GM18861 (cell line): ENCODE measurements around the gene NOP56.

ENCODE experiments used
- ATAC-seq: cut with Tn5 transposase; IDR thresholded peaks from one replicate; pipeline ENCODE4 v1.9.1; 2021; ENCODE audit not compliant: unreplicated experiment

NOP56 gene

DNA sequence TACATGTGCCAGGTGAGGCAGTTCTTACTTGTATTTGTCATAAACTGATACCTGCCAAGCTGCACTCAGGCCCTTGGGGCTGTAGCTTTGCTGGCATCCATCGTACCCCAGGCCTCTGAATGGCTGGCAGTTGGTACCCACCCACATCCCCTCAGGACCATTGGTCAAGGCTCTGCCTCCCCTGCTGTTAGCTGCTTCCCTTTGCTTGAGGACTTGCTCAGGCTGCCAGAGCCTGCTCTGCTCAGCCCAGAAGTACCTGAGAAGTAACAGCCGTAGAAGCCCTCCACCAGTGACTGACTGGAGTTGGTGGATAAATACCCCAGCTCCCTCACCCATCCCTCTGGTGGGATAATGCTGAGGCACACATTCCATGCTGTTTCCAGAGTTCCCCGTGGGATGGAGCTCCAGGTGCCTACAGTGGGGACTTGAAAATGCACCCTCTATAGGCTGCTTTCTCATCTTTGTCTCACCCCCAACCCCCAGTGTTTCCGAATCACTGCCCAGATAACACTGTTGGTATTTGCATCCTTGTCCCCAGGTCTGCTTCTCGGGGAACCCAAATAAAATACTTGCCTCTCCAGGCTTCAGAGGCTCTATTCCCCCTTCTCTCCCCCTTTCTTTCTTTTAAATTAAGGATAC, 47.5 kb downstream of the NOP56 start:
- no peak for ATAC-seq

DNA sequence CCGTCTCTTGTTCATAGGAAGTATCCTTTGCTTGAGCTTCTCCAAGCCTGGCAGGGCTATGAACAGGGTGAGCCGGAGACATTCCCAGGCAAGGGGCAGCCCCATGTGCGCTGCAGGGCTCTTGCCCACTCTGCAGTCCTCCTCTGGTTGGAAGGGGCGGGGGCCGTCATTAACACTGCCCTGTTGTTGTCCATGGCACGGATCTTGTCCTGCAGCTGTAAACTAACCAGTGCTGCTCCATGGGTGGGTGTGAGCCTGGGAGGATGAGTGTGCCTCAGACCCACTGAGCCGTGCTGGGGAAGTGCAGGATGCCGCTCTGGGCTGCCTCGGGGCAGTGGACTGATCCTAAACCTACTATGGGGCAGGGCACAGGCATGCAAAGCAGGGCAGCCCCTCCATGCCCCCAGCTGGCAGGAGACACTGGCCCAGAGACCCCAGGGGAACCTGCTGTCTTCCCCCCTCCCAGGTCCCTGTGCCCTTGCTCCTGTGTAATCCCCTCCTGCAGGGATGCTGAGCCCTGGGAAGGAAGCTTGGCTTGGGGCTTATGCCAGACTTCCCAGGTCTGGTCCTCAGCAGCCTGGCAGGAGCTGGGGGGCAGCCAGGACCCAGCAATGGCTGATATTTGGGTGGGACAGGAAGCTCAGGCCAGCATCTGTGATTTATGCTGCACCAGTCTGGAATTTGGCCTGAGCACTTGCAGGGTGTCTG, 48.6 kb downstream of the NOP56 start:
- ATAC-seq = no peak

- ATAC-seq = no peak
Observed at GRCh38 chr20:2701671-2702081, 49.2 kb downstream of the NOP56 start.

GRCh38 chr20:2703716-2704475, 51.5 kb downstream of the NOP56 start:
- no peak for ATAC-seq

GRCh38 chr20:2705931-2706645, 53.7 kb downstream of the NOP56 start:
- no peak for ATAC-seq

GRCh38 chr20:2706688-2707352, 54.4 kb downstream of the NOP56 start:
- no peak for ATAC-seq

DNA sequence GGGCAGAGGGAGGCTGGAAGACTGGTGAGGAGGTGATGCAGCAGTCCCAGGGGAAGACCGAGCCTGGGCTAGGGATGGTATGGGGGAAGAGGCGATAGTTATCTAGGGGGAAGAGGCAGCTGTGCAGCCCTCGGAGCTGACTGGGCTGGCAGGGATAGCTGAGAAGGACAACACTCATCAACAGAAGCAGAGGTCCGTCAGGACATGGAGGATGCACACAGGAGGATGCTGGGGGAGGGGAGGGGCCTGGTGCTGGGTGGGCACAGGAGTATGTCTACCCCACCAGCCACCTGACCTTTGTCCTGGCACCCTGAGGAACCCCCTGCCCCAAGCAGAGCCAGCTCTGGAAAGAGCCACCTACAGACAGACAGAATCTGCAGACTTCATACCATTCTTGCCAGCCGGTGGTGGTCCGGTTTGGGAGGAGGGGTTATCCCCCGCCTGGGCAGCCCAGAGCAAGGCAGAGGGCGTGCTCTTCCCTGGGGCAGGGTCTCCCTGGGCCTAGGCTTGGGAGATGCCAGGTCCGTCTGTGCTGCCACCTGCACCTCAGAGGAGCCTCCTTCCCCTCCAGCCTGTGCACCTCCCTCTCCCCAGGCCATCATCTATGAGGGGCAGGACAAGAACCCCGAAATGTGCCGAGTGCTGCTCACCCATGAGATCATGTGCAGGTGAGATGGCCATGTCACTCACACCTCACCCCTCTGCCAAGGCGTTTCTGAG, 55.1 kb downstream of the NOP56 start:
- no peak for ATAC-seq
